Dermis blood vessel endothelial cell (primary cell): Measurements from ENCODE around the gene TRMT1. TPM values are rescaled to one million over a fixed set of nuclear protein-coding genes. Genes with fewer than 3 reads are reported as not detected.

Experiments
- total RNA-seq: library from RNA; depleted of rRNA; stranded (reverse); fragments of >200 nt; gene quantifications from 2 replicates; pipeline ENCODE4 v1.2.3, GENCODE V29; 2014

TRMT1 gene
- total RNA-seq, 1 donor from 2014 or later, result 47.0 TPM

Other genes with a start within 250 kb of the TRMT1 start
- gene DNASE2, start 235.3 kb downstream of the TRMT1 start, total RNA-seq, result 23.3 and 31.3 TPM in 2 replicates
- gene KLF1, start 229.5 kb downstream of the TRMT1 start, total RNA-seq, result 0.17 TPM in 1 of 2 replicates, not detected in the other
- gene GCDH, start 225.6 kb downstream of the TRMT1 start, total RNA-seq, result 31.5 and 42.4 TPM in 2 replicates
- gene SYCE2, start 197.4 kb downstream of the TRMT1 start, total RNA-seq, result 0.17 and 0.33 TPM in 2 replicates
- 47.5 and 83.9 TPM in 2 replicates for gene FARSA, start 183.0 kb downstream of the TRMT1 start, total RNA-seq
- 1,244 and 1,415 TPM in 2 replicates for gene CALR, start 178.1 kb downstream of the TRMT1 start, total RNA-seq
- gene RAD23A, start 170.9 kb downstream of the TRMT1 start, total RNA-seq, result 52.9 and 98.1 TPM in 2 replicates
- 19.5 and 20.6 TPM in 2 replicates for gene GADD45GIP1, start 159.5 kb downstream of the TRMT1 start, total RNA-seq
- gene DAND5, start 147.2 kb downstream of the TRMT1 start, total RNA-seq, result 0.09 and 0.17 TPM in 2 replicates
- 12.6 and 23.7 TPM in 2 replicates for gene NFIX, start 121.3 kb downstream of the TRMT1 start, total RNA-seq
- gene LYL1, start 13.9 kb downstream of the TRMT1 start, total RNA-seq, result 51.8 and 55.0 TPM in 2 replicates
- gene NACC1, start 1.5 kb upstream of the TRMT1 start, total RNA-seq, result 35.9 and 136 TPM in 2 replicates
- 69.9 and 84.6 TPM in 2 replicates for gene STX10, start 33.6 kb upstream of the TRMT1 start, total RNA-seq
- gene IER2, start 33.7 kb upstream of the TRMT1 start, total RNA-seq, result 25.5 and 30.8 TPM in 2 replicates